Measurements from ENCODE around the gene BEX4. TPM values are rescaled to one million over a fixed set of nuclear protein-coding genes. Genes with fewer than 3 reads are reported as not detected.
"Not testable (repeated sequence)": the region's sequence is repeated elsewhere in the genome, so short reads cannot be mapped to it uniquely, and the experiment has no call there.

BEX4 gene
- total and polyA plus RNA-seq, 2 experiments from 2014 or later = 75.6 to 112 TPM

- no peak overlapping the region for H3K4me2 ChIP-seq
- H4K20me1 ChIP-seq (ENCODE audit: insufficient read depth, poor library complexity, severe bottlenecking) = no peaks in the 10 kb centered on the region
- no peak overlapping the region for H3K27ac ChIP-seq
- 63% methylated on average over 1 of the region's 1 CpG for WGBS (ENCODE audit: low lambda C conversion rate, missing lambda C conversion rate)
- H3K79me2 ChIP-seq = no peaks in the 10 kb centered on the region
- no peak for DNase-seq (ENCODE audit: low spot score)
- H3K9me2 ChIP-seq (replicated peaks; ENCODE audit: insufficient read depth) = no peaks in the 10 kb centered on the region
- no peak overlapping the region for H2AFZ ChIP-seq
- H3K4me1 ChIP-seq (ENCODE audit: insufficient read depth) = no peaks in the 10 kb centered on the region
- H3K36me3 ChIP-seq (replicated peaks; ENCODE audit: insufficient read depth, low read depth) = no peaks in the 10 kb centered on the region
- TF ChIP-seq CTCF (IDR thresholded peaks at IDR 0.05; ENCODE audit: poor library complexity) (no peak), EZH2phosphoT487 (IDR thresholded peaks at IDR 0.05; ENCODE audit: low read depth, severe bottlenecking, unreplicated experiment) (no peak), EZH2 (IDR thresholded peaks at IDR 0.05; ENCODE audit: borderline replicate concordance) (no peak)
- no peaks in the 10 kb centered on the region for H3K9me3 ChIP-seq (ENCODE audit: low read depth)
- H3K27me3 ChIP-seq = no peaks in the 10 kb centered on the region
- no peak overlapping the region for H3K4me3 ChIP-seq
Observed at GRCh38 chrX:103234869-103235268, 20.0 kb downstream of the BEX4 start.

- H4K20me1 ChIP-seq (ENCODE audit: insufficient read depth, poor library complexity, severe bottlenecking); H3K9me2 ChIP-seq (replicated peaks; ENCODE audit: insufficient read depth); H3K79me2 ChIP-seq; H3K27me3 ChIP-seq; H3K4me3 ChIP-seq; H3K4me1 ChIP-seq (ENCODE audit: insufficient read depth); H3K4me2 ChIP-seq; H2AFZ ChIP-seq; DNase-seq (ENCODE audit: low spot score); H3K36me3 ChIP-seq (replicated peaks; ENCODE audit: insufficient read depth, low read depth); H3K27ac ChIP-seq; H3K9me3 ChIP-seq (ENCODE audit: low read depth): not testable (repeated sequence)
- WGBS (ENCODE audit: low lambda C conversion rate, missing lambda C conversion rate) = 34% methylated on average over 2 of the region's 2 CpGs
Observed at GRCh38 chrX:103235608-103236007, 20.7 kb downstream of the BEX4 start.

GRCh38 chrX:103236296-103236695 lies 21.4 kb downstream of the BEX4 start:
- Histone ChIP-seq H3K9me3 (ENCODE audit: low read depth) (no peaks in the 10 kb centered on the region), H3K27me3 (no peaks in the 10 kb centered on the region), H3K79me2 (no peaks in the 10 kb centered on the region), H3K4me2 (no peak overlapping the region), H3K4me1 (ENCODE audit: insufficient read depth) (no peaks in the 10 kb centered on the region), H3K36me3 (replicated peaks; ENCODE audit: insufficient read depth, low read depth) (no peaks in the 10 kb centered on the region), H3K27ac (no peak overlapping the region), H2AFZ (no peak overlapping the region), H3K9me2 (replicated peaks; ENCODE audit: insufficient read depth) (no peaks in the 10 kb centered on the region), H3K4me3 (no peak overlapping the region), H4K20me1 (ENCODE audit: insufficient read depth, poor library complexity, severe bottlenecking) (no peaks in the 10 kb centered on the region)
- DNase-seq (ENCODE audit: low spot score) = no peak
- TF ChIP-seq EZH2phosphoT487 (IDR thresholded peaks at IDR 0.05; ENCODE audit: low read depth, severe bottlenecking, unreplicated experiment) (no peak), CTCF (IDR thresholded peaks at IDR 0.05; ENCODE audit: poor library complexity) (no peak), EZH2 (IDR thresholded peaks at IDR 0.05; ENCODE audit: borderline replicate concordance) (no peak)
- WGBS (ENCODE audit: low lambda C conversion rate, missing lambda C conversion rate) = 83% methylated on average over 1 of the region's 1 CpG

GRCh38 chrX:103240155-103240554 lies 25.2 kb downstream of the BEX4 start:
- Histone ChIP-seq H2AFZ (no peak overlapping the region), H4K20me1 (ENCODE audit: insufficient read depth, poor library complexity, severe bottlenecking) (no peaks in the 10 kb centered on the region), H3K27me3 (no peaks in the 10 kb centered on the region), H3K27ac (no peak overlapping the region), H3K4me1 (ENCODE audit: insufficient read depth) (no peaks in the 10 kb centered on the region), H3K4me2 (no peak overlapping the region), H3K36me3 (replicated peaks; ENCODE audit: insufficient read depth, low read depth) (no peaks in the 10 kb centered on the region), H3K4me3 (no peak overlapping the region), H3K79me2 (no peaks in the 10 kb centered on the region), H3K9me2 (replicated peaks; ENCODE audit: insufficient read depth) (no peaks in the 10 kb centered on the region), H3K9me3 (ENCODE audit: low read depth) (no peaks in the 10 kb centered on the region)
- TF ChIP-seq EZH2 (IDR thresholded peaks at IDR 0.05; ENCODE audit: borderline replicate concordance) (no peak), EZH2phosphoT487 (IDR thresholded peaks at IDR 0.05; ENCODE audit: low read depth, severe bottlenecking, unreplicated experiment) (no peak), CTCF (IDR thresholded peaks at IDR 0.05; ENCODE audit: poor library complexity) (no peak)
- DNase-seq (ENCODE audit: low spot score) = no peak
